Ectodermal cell (in vitro differentiated cells): ENCODE measurements around the gene LLGL2.
"Not testable (repeated sequence)": the region's sequence is repeated elsewhere in the genome, so short reads cannot be mapped to it uniquely, and the experiment has no call there.

Source experiments
- H3K27ac ChIP-seq: 2 replicates; pipeline ENCODE4 v1.7.0; 2013; ENCODE audit warnings: mild to moderate bottlenecking, low read depth, low read length; ENCODE audit not compliant: insufficient read depth, poor library complexity, severe bottlenecking
- H3K27me3 ChIP-seq: 2 replicates; pipeline ENCODE4 v1.7.0; 2013; ENCODE audit warnings: mild to moderate bottlenecking, low read length; ENCODE audit not compliant: insufficient read depth, control insufficient read depth, poor library complexity, severe bottlenecking
- H3K36me3 ChIP-seq: one replicate; pipeline ENCODE4 v1.7.0; 2013; ENCODE audit warnings: low read length; ENCODE audit not compliant: control insufficient read depth, insufficient read depth
- H3K4me1 ChIP-seq: one replicate; pipeline ENCODE4 v1.7.0; 2013; ENCODE audit warnings: low read length; ENCODE audit not compliant: control insufficient read depth, insufficient read depth
- H3K4me3 ChIP-seq: 2 replicates; pipeline ENCODE4 v1.7.0; 2013; ENCODE audit warnings: low read depth, low read length, control low read depth; ENCODE audit not compliant: insufficient read depth
- H3K9me3 ChIP-seq: 2 replicates; pipeline ENCODE4 v1.7.0; 2013; ENCODE audit warnings: mild to moderate bottlenecking, low read length, moderate library complexity; ENCODE audit not compliant: control insufficient read depth
- WGBS, 2 experiments: methylation state at CpG; one replicate each; pipeline ENCODE4 v1.1.7; 2013; ENCODE audit warnings: missing lambda C conversion rate in 2 of 2; 5-methylcytosine and 5-hydroxymethylcytosine counted together

The LLGL2 gene

GRCh38 chr17:75583197-75583596, 57.7 kb downstream of the LLGL2 start:
- not testable (repeated sequence) for H3K9me3 ChIP-seq, H3K36me3 ChIP-seq, H3K4me3 ChIP-seq, H3K27ac ChIP-seq, H3K4me1 ChIP-seq
- WGBS, 2 experiments = 92 to 93% methylated on average over 6 of the region's 6 CpGs
- H3K27me3 ChIP-seq = peaks cover 16% of the 10 kb centered on the region

- no peak overlapping the region for H3K27ac ChIP-seq
- peaks cover 27% of the 10 kb centered on the region for H3K27me3 ChIP-seq
- no peaks in the 10 kb centered on the region for H3K4me1 ChIP-seq
- H3K4me3 ChIP-seq = no peak overlapping the region
- WGBS, 2 experiments = 92 to 94% methylated on average over 7 of the region's 7 CpGs
- no peaks in the 10 kb centered on the region for H3K9me3 ChIP-seq
- no peaks in the 10 kb centered on the region for H3K36me3 ChIP-seq
Measured at GRCh38 chr17:75584849-75585175, 59.3 kb downstream of the LLGL2 start.

DNA sequence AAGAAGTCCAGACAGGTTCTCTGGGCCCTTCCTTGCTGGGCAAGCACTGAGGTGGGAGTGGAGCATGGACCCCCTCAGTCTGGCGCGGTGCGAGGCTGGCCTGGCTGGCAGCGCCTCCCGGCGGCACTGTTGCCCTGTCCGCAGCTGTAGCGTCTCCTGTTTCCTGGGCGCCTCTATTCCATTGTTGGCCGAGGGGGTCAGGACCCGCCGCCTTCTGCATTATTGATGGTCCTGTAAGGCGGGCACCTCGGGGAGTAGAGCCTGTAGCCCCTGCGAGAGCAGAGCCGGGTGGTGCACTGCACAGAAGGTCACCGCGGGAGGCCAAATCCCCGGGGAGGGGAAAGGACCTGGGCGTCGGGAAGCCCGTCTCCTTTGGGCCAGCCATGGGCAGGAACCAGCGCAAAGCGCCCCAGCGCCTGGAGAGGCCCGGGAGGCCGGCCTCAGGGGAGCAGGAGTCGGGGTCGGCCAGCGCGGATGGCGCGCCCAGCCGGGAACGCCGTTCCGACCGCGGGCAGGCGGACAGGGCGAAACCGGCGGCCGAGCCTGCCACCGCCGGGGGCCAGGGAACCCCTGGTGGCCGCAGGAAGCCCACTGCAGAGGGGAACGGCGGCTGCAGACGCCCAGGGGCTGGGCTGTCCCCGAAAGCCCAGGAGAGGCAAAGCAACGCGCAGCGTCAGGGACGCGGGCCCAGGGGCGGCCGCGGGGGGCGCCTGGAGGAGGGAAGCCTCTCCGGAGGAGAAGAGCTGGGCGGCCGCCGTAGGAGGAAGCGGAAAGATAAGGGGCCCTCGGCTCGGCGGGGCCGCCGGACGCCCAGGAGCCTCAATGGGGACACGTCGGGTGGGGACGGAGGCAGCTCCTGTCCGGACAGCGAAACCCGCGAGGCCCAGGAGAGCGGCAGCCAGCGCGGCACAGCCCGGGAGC, 62.4 kb downstream of the LLGL2 start, which contains the start of gene MYO15B:
MYO15B (plus strand) TSS at position 126 of the 921 bp plus-strand sequence; CDS start at position 384, 258 bp downstream.
- no peak within 1 kb of the TSS for H3K27ac ChIP-seq
- H3K4me3 ChIP-seq = peak within 1 kb of the TSS; percentile 36
- no peaks in the 10 kb centered on the region for H3K36me3 ChIP-seq
- H3K4me1 ChIP-seq = no peaks in the 10 kb centered on the region
- no peaks in the 10 kb centered on the region for H3K9me3 ChIP-seq
- 10 to 12% methylated on average over 82 of the region's 82 CpGs for WGBS, 2 experiments
- peaks cover 34% of the 10 kb centered on the region for H3K27me3 ChIP-seq

DNA sequence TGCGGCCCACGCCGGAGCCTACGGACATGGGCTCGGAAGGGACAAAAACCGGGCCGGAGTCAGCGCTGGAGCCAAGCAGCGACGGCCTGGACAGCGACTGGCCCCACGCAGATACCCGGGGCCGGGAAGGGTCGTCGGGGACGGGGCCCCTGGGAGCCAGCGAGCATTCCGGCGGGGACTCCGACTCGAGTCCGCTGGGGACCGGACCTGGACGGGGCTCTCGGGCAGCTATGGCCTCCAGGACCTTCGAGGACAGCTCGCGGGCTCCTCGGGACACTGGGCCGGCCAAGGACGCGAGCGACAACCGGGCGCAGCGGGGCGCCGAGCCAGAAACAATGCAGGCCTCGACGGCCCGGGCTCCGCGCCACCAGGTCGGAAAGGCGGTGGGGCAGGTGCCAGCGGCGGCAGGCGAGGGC, 63.1 kb downstream of the LLGL2 start:
- WGBS, 2 experiments = 14 to 15% methylated on average over 49 of the region's 49 CpGs
- Histone ChIP-seq H3K4me1 (no peaks in the 10 kb centered on the region), H3K36me3 (no peaks in the 10 kb centered on the region), H3K4me3 (peak overlapping the region; percentile 36), H3K27me3 (peaks cover 34% of the 10 kb centered on the region), H3K27ac (no peak overlapping the region), H3K9me3 (no peaks in the 10 kb centered on the region)

- peaks cover 34% of the 10 kb centered on the region for H3K27me3 ChIP-seq
- H3K4me3 ChIP-seq = peak overlapping the region; percentile 53
- no peaks in the 10 kb centered on the region for H3K9me3 ChIP-seq
- no peaks in the 10 kb centered on the region for H3K4me1 ChIP-seq
- WGBS, 2 experiments = 10 to 12% methylated on average over 100 of the region's 100 CpGs
- no peak overlapping the region for H3K27ac ChIP-seq
- no peaks in the 10 kb centered on the region for H3K36me3 ChIP-seq
Measured at GRCh38 chr17:75589012-75589918, 63.8 kb downstream of the LLGL2 start.

- H3K36me3 ChIP-seq = no peaks in the 10 kb centered on the region
- no peak overlapping the region for H3K27ac ChIP-seq
- H3K9me3 ChIP-seq = no peaks in the 10 kb centered on the region
- peaks cover 34% of the 10 kb centered on the region for H3K27me3 ChIP-seq
- WGBS, 2 experiments = 85% methylated on average over 29 of the region's 29 CpGs
- H3K4me1 ChIP-seq = no peaks in the 10 kb centered on the region
- H3K4me3 ChIP-seq = peak overlapping the region; percentile 53
Measured at GRCh38 chr17:75589919-75590303, 64.4 kb downstream of the LLGL2 start.

DNA sequence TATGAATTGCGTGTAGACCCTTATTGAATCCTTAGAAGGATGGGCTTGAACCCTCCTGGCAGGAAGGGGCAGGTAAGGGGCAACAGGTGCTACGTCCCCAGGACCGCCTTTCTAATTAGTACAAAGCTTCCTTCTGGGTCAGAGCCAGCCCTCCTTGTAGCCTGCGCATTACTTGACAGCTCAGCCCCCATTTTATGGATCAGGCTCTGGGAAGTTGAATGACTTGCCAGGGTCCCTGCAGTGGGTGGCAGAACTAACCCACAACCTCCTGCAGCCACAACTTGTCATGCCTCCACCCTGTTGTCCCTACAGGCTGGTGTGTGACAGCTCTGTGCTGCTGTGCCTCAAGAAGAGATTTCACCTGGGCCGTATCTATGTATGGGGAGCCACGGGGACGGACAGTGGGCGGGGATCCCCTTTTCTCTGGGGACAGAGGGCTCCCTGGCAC, 64.8 kb downstream of the LLGL2 start:
- no peak overlapping the region for H3K27ac ChIP-seq
- H3K9me3 ChIP-seq = no peaks in the 10 kb centered on the region
- no peaks in the 10 kb centered on the region for H3K4me1 ChIP-seq
- no peak overlapping the region for H3K4me3 ChIP-seq
- peaks cover 34% of the 10 kb centered on the region for H3K27me3 ChIP-seq
- WGBS, 2 experiments = 92 to 95% methylated on average over 8 of the region's 8 CpGs
- no peaks in the 10 kb centered on the region for H3K36me3 ChIP-seq

DNA sequence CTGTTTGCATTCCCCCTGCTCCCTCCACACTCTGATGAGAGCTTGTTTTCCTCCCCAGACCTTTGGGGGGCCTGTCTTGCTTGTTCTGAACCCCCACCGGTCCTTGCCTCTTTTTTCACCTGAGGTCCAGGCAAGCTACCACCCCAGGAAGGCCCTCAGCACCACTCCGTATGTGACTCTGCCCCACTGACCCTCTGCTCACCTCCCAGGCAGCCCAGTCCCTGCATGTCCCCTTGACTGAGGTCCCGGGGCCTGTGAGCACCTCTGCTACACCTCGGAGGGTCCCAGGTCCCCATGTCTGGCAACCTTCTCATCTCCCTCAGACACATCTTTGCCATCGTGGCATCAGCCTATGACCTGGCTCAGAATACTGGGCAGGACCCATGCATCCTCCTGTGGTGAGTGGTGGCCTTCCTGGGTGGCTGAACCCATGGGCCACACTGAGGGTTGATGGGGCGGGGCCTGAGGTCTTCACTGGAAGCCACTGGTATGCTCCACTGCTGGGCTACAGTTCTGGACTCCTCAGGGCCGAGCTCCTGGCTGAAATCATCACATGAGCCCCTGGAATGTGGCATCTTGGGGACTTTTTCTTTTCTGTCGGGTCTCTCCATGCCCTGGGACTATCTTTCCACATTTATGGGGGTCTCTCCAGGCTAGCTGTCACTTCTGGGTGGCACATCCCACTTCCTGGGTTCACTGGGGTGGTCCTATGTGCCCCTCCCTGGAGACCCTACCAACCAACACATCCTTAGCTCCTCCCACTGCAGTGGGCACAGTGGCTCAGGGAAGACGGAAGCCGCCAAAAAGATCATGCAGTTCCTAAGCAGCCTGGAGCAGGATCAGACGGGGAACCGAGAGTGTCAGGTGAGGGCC, 65.6 kb downstream of the LLGL2 start:
- H3K27me3 ChIP-seq = peaks cover 34% of the 10 kb centered on the region
- no peak overlapping the region for H3K4me3 ChIP-seq
- H3K27ac ChIP-seq = no peak overlapping the region
- WGBS, 2 experiments = 91 to 92% methylated on average over 12 of the region's 12 CpGs
- H3K4me1 ChIP-seq = no peaks in the 10 kb centered on the region
- no peaks in the 10 kb centered on the region for H3K36me3 ChIP-seq
- no peaks in the 10 kb centered on the region for H3K9me3 ChIP-seq

DNA sequence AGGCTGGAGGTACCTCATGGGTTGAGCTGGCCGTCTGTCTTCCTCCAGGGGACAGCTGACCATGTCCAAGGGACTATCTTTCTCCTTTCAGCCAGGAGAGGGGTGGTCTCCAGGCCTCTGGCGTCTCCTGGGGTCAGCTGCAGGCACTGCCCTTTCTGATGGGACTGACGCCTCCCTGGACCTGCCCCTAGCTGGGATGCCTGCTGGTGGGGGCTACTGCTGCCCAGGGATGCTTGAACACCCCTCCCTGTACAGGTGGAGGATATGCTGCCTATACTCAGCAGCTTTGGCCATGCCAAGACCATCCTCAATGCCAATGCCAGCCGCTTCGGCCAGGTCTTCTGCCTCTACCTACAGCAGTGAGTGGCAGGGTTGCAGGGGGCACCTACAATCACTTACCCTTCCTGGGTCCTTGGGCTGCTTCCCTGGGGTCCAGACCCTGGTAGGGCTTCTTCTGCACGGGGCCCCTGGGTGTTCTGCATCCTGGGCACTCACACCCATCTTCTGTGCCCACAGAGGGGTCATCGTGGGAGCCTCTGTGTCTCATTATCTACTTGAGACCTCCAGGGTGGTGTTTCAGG, 66.3 kb downstream of the LLGL2 start:
- no peaks in the 10 kb centered on the region for H3K4me1 ChIP-seq
- H3K27ac ChIP-seq = no peak overlapping the region
- WGBS, 2 experiments = 87 to 90% methylated on average over 7 of the region's 7 CpGs
- no peak overlapping the region for H3K4me3 ChIP-seq
- no peaks in the 10 kb centered on the region for H3K36me3 ChIP-seq
- H3K9me3 ChIP-seq = no peaks in the 10 kb centered on the region
- H3K27me3 ChIP-seq = peaks cover 33% of the 10 kb centered on the region
